Mesodermal cell (in vitro differentiated cells): ENCODE measurements around the gene MAPK7.

Experiments
- H3K27ac ChIP-seq: 2 replicates; pipeline ENCODE4 v1.7.0; 2013; ENCODE audit warnings: mild to moderate bottlenecking, low read depth, low read length, moderate library complexity; ENCODE audit not compliant: severe bottlenecking
- H3K36me3 ChIP-seq: 2 replicates; pipeline ENCODE4 v1.7.1; 2013; ENCODE audit warnings: mild to moderate bottlenecking, low read length, moderate library complexity; ENCODE audit not compliant: control insufficient read depth, insufficient read depth
- H3K4me1 ChIP-seq: one replicate; pipeline ENCODE4 v1.7.1; 2013; ENCODE audit warnings: mild to moderate bottlenecking, low read length; ENCODE audit not compliant: insufficient read depth, control insufficient read depth, poor library complexity, severe bottlenecking
- H3K4me3 ChIP-seq: 2 replicates; pipeline ENCODE4 v1.7.0; 2013; ENCODE audit warnings: low read length, control low read depth, mild to moderate bottlenecking; ENCODE audit not compliant: insufficient read depth, poor library complexity, severe bottlenecking; ENCODE audit errors: extremely low read depth
- H3K9me3 ChIP-seq: 2 replicates; pipeline ENCODE4 v1.7.1; 2013; ENCODE audit warnings: mild to moderate bottlenecking, low read length, moderate library complexity; ENCODE audit not compliant: control insufficient read depth
- WGBS, 2 experiments: methylation state at CpG; one replicate each; pipeline ENCODE4 v1.1.5; 2013; ENCODE audit warnings: missing lambda C conversion rate in 2 of 2; ENCODE audit not compliant: insufficient coverage in 2 of 2; 5-methylcytosine and 5-hydroxymethylcytosine counted together

MAPK7 gene

GRCh38 chr17:19382531-19383444 is 4.5 kb downstream of the MAPK7 start:
- 94 to 97% methylated on average over 10 to 11 of the region's 13 CpGs for WGBS, 2 experiments
- Histone ChIP-seq H3K4me3 (no peak overlapping the region), H3K9me3 (no peaks in the 10 kb centered on the region)

GRCh38 chr17:19383681-19384470 is 5.6 kb downstream of the MAPK7 start:
- Histone ChIP-seq H3K9me3 (no peaks in the 10 kb centered on the region), H3K4me3 (no peak overlapping the region), H3K4me1 (peaks cover 20% of the 10 kb centered on the region), H3K27ac (no peak overlapping the region), H3K36me3 (peaks cover 67% of the 10 kb centered on the region)
- WGBS, 2 experiments, result 93 to 98% methylated on average over 6 of the region's 6 CpGs

More at GRCh38 chr17:19382531-19383444, 4.5 kb downstream of the MAPK7 start:
- Histone ChIP-seq H3K4me1 (peaks cover 19% of the 10 kb centered on the region), H3K36me3 (peaks cover 67% of the 10 kb centered on the region), H3K27ac (no peak overlapping the region)

- Histone ChIP-seq H3K36me3 (peaks cover 61% of the 10 kb centered on the region), H3K27ac (no peak overlapping the region), H3K4me1 (peaks cover 16% of the 10 kb centered on the region), H3K4me3 (no peak overlapping the region), H3K9me3 (no peaks in the 10 kb centered on the region)
- 94 to 97% methylated on average over 15 to 16 of the region's 16 CpGs for WGBS, 2 experiments
Measured at GRCh38 chr17:19384723-19385391, 6.6 kb downstream of the MAPK7 start.

- peaks cover 16% of the 10 kb centered on the region for H3K4me1 ChIP-seq
- H3K9me3 ChIP-seq, result no peaks in the 10 kb centered on the region
- peaks cover 54% of the 10 kb centered on the region for H3K36me3 ChIP-seq
- H3K27ac ChIP-seq, result no peak overlapping the region
- H3K4me3 ChIP-seq, result no peak overlapping the region
- 95 to 96% methylated on average over 4 to 8 of the region's 9 CpGs for WGBS, 2 experiments
Measured at GRCh38 chr17:19385521-19385983, 7.3 kb downstream of the MAPK7 start.

GRCh38 chr17:19386051-19386929 is 8.0 kb downstream of the MAPK7 start:
- H3K27ac ChIP-seq, result peak overlapping the region; percentile 16
- H3K4me1 ChIP-seq, result peaks cover 16% of the 10 kb centered on the region
- no peak overlapping the region for H3K4me3 ChIP-seq
- H3K36me3 ChIP-seq, result peaks cover 47% of the 10 kb centered on the region
- H3K9me3 ChIP-seq, result no peaks in the 10 kb centered on the region
- WGBS, 2 experiments, result 67 to 73% methylated on average over 18 to 19 of the region's 20 CpGs

DNA sequence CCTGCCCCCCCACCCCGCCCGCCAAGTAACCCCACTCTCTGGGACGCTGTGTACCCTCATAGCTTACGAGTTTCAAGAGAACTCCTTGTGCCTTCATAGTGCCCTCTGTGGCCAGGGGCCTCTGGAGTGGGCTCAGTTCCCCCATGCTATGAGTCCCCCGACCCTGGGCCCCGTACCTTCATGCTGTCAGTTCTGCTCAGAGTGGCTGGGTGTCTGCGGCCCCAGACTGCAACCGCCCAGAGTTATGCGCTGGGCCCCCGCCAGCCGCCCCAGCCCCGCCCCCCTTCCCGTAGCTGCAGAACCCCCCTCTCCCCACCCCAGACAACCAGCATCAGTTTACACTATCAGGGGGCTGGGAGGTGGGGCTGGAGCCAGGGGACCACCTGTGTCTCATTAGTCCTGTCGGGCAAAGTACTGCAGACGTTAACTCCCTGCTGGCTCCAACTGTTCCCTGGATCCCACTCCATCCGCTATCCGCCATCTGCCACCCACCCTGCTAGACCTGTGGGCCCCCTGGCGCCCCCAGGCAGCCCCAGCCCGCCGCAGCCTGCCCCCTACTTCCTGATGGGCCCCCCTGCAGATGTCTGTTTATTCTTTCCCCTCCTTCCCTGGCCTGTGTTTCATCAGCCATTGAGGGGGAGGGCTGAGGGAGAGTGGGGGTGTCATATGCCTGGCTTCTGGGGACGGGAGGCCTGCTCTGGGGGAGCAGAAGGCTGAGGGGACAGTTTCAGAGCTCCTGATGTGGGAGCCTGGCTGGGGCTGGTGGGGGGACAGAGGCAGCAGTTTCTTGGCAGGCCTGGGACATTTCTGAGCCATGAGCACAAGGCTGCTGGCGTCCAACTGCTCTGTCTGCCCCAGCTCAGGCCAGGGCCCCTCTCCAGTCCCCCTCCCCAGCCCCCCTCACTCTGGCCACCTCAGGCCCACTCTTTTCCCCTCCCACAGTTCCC is 8.9 kb downstream of the MAPK7 start, which contains the start of gene MFAP4:
Gene MFAP4, minus strand, starts transcription at position 217 of the 947 bp plus-strand sequence. Its CDS starts 35 bp downstream, at position 182.
- H3K4me3 ChIP-seq, result no peak within 1 kb of the TSS
- peaks cover 37% of the 10 kb centered on the region for H3K36me3 ChIP-seq
- H3K27ac ChIP-seq, result peak within 1 kb of the TSS; percentile 78
- H3K9me3 ChIP-seq, result no peaks in the 10 kb centered on the region
- 11 to 16% methylated on average over 8 to 13 of the region's 22 CpGs for WGBS, 2 experiments
- peaks cover 20% of the 10 kb centered on the region for H3K4me1 ChIP-seq

- Histone ChIP-seq H3K4me1 (peaks cover 20% of the 10 kb centered on the region), H3K4me3 (no peak overlapping the region), H3K27ac (peak overlapping the region; percentile 78), H3K36me3 (peaks cover 29% of the 10 kb centered on the region), H3K9me3 (no peaks in the 10 kb centered on the region)
- WGBS, 2 experiments, result 100% methylated on average over 1 of the region's 2 CpGs; no CpG with 5 or more reads in 1 of the 2 experiments
Measured at GRCh38 chr17:19387921-19388521, 9.7 kb downstream of the MAPK7 start.

GRCh38 chr17:19388791-19389785 is 10.8 kb downstream of the MAPK7 start:
- Histone ChIP-seq H3K36me3 (peaks cover 19% of the 10 kb centered on the region), H3K4me3 (no peak overlapping the region), H3K4me1 (peaks cover 20% of the 10 kb centered on the region), H3K9me3 (no peaks in the 10 kb centered on the region), H3K27ac (no peak overlapping the region)
- WGBS, 2 experiments, result 96 to 100% methylated on average over 3 of the region's 5 CpGs
